ENCODE measurements around the gene SCRN1. TPM values are rescaled to one million over a fixed set of nuclear protein-coding genes. Genes with fewer than 3 reads are reported as not detected.

SCRN1 gene
- total RNA-seq, 2 experiments from 2014 or later, result 2.0 to 2.5 TPM

DNA sequence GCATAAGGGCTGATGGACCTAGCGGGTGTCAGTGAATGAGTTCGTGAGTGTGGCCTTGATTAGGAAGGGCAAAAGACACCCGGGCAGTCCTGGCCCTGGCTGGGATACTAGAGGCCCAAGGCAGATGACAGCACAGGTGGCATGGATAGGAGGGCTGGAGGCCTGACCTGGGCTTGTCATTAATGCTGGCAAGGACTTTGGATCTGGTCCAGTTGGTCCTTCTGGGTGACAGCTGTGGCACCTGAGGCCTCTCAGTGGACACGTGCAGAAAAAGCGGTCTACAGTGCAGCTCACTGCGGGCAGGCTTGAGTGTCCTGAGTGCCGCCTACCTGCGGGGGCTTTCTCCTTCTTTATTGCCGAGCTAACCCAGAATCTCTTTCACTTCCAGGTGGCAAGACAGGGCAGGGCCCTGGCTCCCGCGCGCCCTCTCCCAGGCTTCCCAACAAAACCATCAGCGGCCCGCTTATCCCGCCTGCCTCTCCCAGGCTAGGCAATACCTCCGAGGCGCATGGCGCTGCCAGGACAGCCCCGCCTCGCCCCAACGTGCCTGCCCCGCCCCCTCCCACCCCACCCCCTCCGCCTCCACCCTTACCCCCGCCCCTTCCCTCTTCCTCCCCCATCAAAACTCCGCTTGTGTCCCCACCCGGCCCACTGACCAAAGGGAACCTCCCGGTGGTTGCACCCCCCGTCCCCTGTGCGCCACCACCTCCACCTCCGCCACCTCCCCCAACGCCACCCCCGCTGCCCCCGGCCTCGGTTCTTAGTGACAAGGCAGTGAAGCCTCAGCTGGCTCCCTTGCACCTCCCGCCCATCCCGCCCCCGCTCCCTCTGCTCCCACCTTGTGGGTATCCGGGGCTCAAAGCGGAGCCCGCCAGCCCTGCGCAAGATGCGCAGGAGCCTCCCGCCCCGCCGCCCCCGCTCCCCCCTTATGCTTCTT, 105.9 kb downstream of the SCRN1 start:
- H3K27ac Mint-ChIP-seq, result no peak overlapping the region
- no peaks in the 10 kb centered on the region for H3K36me3 Mint-ChIP-seq (ENCODE audit: low read depth)
- peaks cover 26% of the 10 kb centered on the region for H3K27me3 Mint-ChIP-seq
- ChIA-PET POLR2A (no interaction called here), CTCF (no interaction called here)
- no peak overlapping the region for H3K4me3 Mint-ChIP-seq
- no peak for DNase-seq
- no peaks in the 10 kb centered on the region for H3K4me1 Mint-ChIP-seq
- no peaks in the 10 kb centered on the region for H3K9me3 Mint-ChIP-seq

DNA sequence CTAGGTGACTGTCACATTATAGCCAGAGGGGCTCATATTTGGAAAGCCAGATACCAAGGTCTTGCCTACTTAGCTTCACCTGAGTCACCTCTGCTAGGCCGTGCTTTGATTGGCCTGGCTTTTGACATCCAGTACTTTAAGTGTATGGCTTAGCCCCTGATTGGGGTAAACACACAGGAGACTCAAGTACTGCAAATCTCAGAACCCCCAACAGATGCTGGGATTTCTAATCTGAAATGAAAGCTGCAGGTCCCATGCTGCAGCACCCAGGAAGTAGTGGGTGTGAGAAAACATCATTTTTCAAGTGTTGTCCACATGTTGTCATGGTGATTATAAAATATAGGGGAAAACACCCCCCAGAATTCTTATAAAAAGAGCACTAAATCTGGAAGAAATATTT, 107.1 kb downstream of the SCRN1 start:
- H3K27me3 Mint-ChIP-seq, result peaks cover 26% of the 10 kb centered on the region
- ChIA-PET POLR2A (no interaction called here), CTCF (no interaction called here)
- no peaks in the 10 kb centered on the region for H3K36me3 Mint-ChIP-seq (ENCODE audit: low read depth)
- H3K27ac Mint-ChIP-seq, result no peak overlapping the region
- no peaks in the 10 kb centered on the region for H3K4me1 Mint-ChIP-seq
- no peak for DNase-seq
- no peak overlapping the region for H3K4me3 Mint-ChIP-seq
- H3K9me3 Mint-ChIP-seq, result no peaks in the 10 kb centered on the region

- H3K4me3 Mint-ChIP-seq, result no peak overlapping the region
- H3K36me3 Mint-ChIP-seq (ENCODE audit: low read depth), result no peaks in the 10 kb centered on the region
- CTCF ChIA-PET, result no interaction called here
- no peaks in the 10 kb centered on the region for H3K9me3 Mint-ChIP-seq
- DNase-seq, result no peak
- POLR2A ChIA-PET, result no interaction called here
- H3K27me3 Mint-ChIP-seq, result peaks cover 28% of the 10 kb centered on the region
- no peak overlapping the region for H3K27ac Mint-ChIP-seq
- H3K4me1 Mint-ChIP-seq, result no peaks in the 10 kb centered on the region
These were observed 107.9 kb downstream of the SCRN1 start for GRCh38 chr7:29881724-29882123.

GRCh38 chr7:29879609-29880008, 110.0 kb downstream of the SCRN1 start:
- H3K27ac Mint-ChIP-seq, result no peak overlapping the region

DNA sequence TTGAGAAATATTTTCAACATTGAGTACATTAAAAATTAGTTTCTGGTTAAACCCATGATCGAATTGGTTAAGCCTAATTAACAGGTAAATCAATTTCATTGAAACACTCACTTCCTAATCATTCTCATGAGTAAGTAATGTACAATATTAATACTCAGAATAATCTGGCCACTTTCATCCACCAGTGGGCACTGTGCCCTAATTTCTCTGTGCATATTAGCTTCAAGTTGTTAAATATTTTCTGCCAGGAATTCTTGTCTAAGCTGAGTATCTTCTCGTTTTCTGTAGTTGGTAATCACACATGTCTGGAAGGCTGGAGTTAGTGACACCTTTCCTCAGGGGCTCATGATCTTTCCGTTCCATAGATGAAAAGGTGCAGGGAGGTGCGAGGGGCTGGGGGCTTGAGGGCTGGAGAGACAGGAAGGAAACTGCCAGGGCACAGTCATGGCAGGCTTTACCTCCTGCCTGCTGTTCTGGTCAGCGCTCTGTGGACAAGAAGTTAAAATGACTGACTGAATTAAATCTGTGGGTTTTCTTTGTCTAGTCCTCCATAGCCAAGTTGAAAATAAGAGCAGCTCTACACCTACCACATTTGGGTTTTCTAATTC, 111.4 kb downstream of the SCRN1 start:
- Mint-ChIP-seq H3K9me3 (no peaks in the 10 kb centered on the region), H3K4me3 (no peak overlapping the region), H3K4me1 (no peaks in the 10 kb centered on the region), H3K27me3 (peaks cover 19% of the 10 kb centered on the region), H3K27ac (no peak overlapping the region), H3K36me3 (ENCODE audit: low read depth) (no peaks in the 10 kb centered on the region)
- no peak for DNase-seq
- ChIA-PET POLR2A (no interaction called here), CTCF (interaction anchor here (0.8 to 2.1 kb wide), 4 partner anchors 43 to 196 kb away, joined by 3 to 12 read pairs (median 6); no protein-coding TSS in a partner anchor)

More at GRCh38 chr7:29879609-29880008, 110.0 kb downstream of the SCRN1 start:
- H3K36me3 Mint-ChIP-seq (ENCODE audit: low read depth), result no peaks in the 10 kb centered on the region
- DNase-seq, result no peak
- ChIA-PET POLR2A (no interaction called here), CTCF (interaction anchor here (1.5 kb wide), 1 partner anchor 182 kb away, joined by 6 read pairs; no protein-coding TSS in a partner anchor)
- no peak overlapping the region for H3K4me3 Mint-ChIP-seq
- H3K4me1 Mint-ChIP-seq, result no peaks in the 10 kb centered on the region
- H3K27me3 Mint-ChIP-seq, result peaks cover 26% of the 10 kb centered on the region
- H3K9me3 Mint-ChIP-seq, result no peaks in the 10 kb centered on the region

DNA sequence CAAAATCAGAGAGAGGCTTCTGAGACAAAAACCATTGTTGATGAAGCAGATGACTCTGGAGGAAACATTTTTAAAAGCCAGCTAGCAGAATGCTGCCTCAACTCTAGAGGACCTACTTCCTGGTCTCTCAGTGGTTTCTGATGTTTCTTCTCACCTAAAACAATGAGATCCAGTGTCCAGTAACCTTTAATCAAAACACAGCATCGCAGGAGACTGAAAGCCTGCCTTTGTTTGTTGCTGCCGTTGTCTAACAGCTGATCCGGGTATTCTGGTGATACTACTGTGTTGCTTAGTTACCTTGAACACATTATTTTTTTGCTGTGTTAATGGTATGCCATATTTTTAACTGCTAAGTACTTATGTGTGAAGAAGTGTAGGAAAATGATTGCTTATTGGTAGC, 112.4 kb downstream of the SCRN1 start:
- H3K27me3 Mint-ChIP-seq, result peaks cover 17% of the 10 kb centered on the region
- no peaks in the 10 kb centered on the region for H3K36me3 Mint-ChIP-seq (ENCODE audit: low read depth)
- no peak overlapping the region for H3K27ac Mint-ChIP-seq
- no peaks in the 10 kb centered on the region for H3K4me1 Mint-ChIP-seq
- ChIA-PET CTCF (interaction anchor here (2.1 kb wide), 1 partner anchor 185 kb away, joined by 12 read pairs; no protein-coding TSS in a partner anchor), POLR2A (no interaction called here)
- H3K9me3 Mint-ChIP-seq, result no peaks in the 10 kb centered on the region
- no peak for DNase-seq
- H3K4me3 Mint-ChIP-seq, result no peak overlapping the region

DNA sequence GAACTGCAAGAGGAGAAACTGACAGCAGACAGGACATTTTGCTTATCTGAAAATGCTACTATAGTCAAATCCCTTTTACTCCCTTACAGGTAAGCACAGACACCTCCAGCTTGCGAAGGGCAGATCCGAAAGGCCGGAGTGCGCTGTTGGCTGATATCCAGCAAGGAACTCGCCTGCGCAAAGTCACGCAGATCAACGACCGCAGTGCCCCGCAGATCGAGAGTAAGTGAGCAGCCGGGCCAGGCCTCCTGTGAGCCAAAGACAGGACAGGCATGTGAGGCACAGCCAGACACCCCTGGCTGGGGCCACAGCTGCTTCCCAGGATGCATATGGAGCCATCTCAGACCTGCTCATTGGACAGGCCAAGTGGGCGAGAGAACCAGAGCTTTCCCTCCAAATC, 113.9 kb downstream of the SCRN1 start:
- Mint-ChIP-seq H3K27ac (no peak overlapping the region), H3K27me3 (peaks cover 12% of the 10 kb centered on the region), H3K4me1 (no peaks in the 10 kb centered on the region), H3K4me3 (no peak overlapping the region), H3K36me3 (ENCODE audit: low read depth) (no peaks in the 10 kb centered on the region), H3K9me3 (no peaks in the 10 kb centered on the region)
- DNase-seq, result no peak
- ChIA-PET POLR2A (no interaction called here), CTCF (interaction anchor here (0.6 kb wide), 1 partner anchor 277 kb away, joined by 3 read pairs; no protein-coding TSS in a partner anchor)

DNA sequence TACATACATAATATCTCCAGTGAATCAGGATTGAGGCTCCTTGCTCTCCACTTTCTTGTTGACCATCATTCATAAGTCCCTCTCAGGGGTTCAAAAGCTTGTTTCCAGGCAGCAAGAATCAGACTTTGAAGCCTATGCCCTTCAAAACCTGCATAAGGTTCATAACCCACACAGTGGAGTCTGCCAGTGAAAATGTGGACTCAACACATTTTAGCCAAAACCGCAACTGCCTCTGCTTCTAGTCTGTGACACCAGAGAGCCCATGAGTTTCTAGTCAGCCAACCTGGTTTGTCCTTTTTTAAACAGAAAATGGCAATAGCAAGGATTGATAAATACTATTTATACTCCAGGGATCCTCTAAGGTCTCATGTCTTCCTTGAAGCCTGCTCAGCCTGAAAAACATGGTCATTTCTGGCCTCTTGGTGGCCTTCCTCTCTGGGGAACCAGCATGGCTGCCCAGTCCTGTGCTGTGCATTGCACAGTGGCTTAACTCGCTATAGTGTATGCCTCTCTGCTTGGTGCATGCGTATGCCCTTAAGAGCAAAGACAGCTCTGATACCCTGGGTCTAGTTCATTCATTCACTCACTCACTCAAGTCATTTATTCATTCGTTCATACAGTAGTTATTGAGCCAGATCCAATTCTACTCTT, 115.8 kb downstream of the SCRN1 start:
- POLR2A ChIA-PET, result no interaction called here

DNA sequence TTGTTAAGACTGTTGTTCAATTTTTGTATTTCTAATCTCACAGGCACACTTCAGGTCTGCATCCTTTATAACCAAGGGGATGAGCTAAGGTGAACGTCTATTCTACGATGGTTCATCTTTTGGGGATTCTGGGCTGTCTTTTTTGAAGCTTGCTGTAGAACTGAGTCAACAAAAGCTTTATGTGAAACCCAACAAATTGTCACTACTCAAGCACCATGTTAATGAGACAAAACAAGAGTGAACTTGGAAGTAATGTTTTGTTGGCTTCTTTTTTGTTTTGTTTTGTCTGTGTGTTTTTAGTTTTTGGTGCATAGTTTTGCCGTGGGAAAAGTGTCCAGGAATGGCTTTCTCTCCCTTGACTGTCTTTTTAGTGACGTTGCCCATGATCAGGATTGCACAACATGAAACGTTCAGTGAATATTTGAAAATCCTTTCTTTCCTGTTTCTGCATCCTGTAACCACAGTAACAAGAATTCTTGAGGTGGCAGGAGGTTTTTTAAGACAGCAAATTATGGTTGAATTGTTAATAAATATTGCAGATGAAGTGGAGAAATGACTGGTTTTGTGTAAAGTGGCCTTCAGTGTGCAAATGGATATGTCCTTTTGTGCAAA, 117.7 kb downstream of the SCRN1 start:
- Mint-ChIP-seq H3K4me1 (no peaks in the 10 kb centered on the region), H3K36me3 (ENCODE audit: low read depth) (no peaks in the 10 kb centered on the region), H3K4me3 (no peak overlapping the region), H3K27ac (no peak overlapping the region), H3K9me3 (no peaks in the 10 kb centered on the region), H3K27me3 (peaks cover 14% of the 10 kb centered on the region)
- no peak for DNase-seq
- ChIA-PET CTCF (no interaction called here), POLR2A (no interaction called here)

More for the DNA sequence above, 115.8 kb downstream of the SCRN1 start:
- Mint-ChIP-seq H3K27ac (no peak overlapping the region), H3K9me3 (no peaks in the 10 kb centered on the region), H3K27me3 (peaks cover 15% of the 10 kb centered on the region), H3K4me3 (no peak overlapping the region), H3K36me3 (ENCODE audit: low read depth) (no peaks in the 10 kb centered on the region), H3K4me1 (no peaks in the 10 kb centered on the region)
- no peak for DNase-seq
- CTCF ChIA-PET, result no interaction called here

Other genes starting within 250 kb of the SCRN1 start
- gene WIPF3, start 183.3 kb downstream of the SCRN1 start, total RNA-seq, result not detected
- 1 to 10 TPM; 5.0 to 7.1 TPM for gene FKBP14, start 36.9 kb upstream of the SCRN1 start, total RNA-seq
- 10 to 100 TPM; 10.3 to 10.7 TPM for gene PLEKHA8, start 38.6 kb upstream of the SCRN1 start, total RNA-seq
- gene MTURN, start 145.2 kb upstream of the SCRN1 start, total RNA-seq, result 1 to 10 TPM; 2.3 to 2.7 TPM